ENCODE data around the gene CHST2.
"Not testable (repeated sequence)": the region's sequence is repeated elsewhere in the genome, so short reads cannot be mapped to it uniquely, and the experiment has no call there.

Gene CHST2

GRCh38 chr3:143135150-143135549 lies 15.6 kb downstream of the CHST2 start:
- no peak for DNase-seq

- DNase-seq: no peak
These were observed 18.0 kb downstream of the CHST2 start for GRCh38 chr3:143137435-143138036.

DNA sequence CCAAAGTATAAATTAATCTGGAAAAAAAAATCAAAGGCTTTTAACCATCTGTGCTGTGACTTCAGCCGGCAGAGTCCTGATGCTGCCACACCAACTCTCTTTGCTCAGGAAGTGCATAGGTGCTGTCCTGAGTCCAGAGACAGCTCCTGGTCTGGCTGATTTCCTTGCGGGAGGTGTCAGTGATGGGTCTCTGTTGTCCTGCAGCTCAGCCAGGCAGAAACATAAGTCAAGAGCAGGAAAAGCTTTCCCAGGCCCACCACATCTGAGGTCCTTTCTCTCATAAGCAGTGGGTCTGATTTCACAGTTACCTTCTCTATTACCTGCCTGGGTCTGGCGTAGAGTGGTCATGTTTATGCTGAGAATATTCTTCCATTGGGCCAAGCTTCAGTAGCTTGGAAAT lies 19.4 kb downstream of the CHST2 start:
- no peak for DNase-seq

DNA sequence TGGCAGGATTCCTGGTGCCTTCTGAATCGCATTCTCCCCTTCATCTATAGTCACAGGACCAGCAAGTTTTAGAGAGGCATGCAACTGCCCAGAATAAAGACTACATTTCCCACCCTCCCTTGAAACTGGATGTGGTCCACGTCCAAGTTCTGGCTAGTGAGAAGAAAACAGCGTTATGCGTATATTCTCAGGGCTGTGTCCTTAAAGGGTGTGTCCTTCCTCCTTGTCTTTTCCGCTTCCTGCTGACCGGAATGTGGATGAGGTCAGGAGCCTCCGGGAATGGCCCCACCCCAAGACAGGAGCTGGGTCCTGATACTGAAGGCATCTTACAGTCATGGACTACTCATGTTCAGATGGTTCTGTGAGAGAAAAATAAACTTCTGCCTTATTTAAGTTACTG lies 20.2 kb downstream of the CHST2 start:
- no peak for DNase-seq

- DNase-seq: no peak
These were observed 21.0 kb downstream of the CHST2 start for GRCh38 chr3:143140550-143140949.

- DNase-seq: no peak
These were observed 22.8 kb downstream of the CHST2 start for GRCh38 chr3:143142354-143142753.

- no peak for DNase-seq
These were observed 26.3 kb downstream of the CHST2 start for GRCh38 chr3:143145906-143146305.

- no peak for DNase-seq
These were observed 27.1 kb downstream of the CHST2 start for GRCh38 chr3:143146486-143147274.

DNA sequence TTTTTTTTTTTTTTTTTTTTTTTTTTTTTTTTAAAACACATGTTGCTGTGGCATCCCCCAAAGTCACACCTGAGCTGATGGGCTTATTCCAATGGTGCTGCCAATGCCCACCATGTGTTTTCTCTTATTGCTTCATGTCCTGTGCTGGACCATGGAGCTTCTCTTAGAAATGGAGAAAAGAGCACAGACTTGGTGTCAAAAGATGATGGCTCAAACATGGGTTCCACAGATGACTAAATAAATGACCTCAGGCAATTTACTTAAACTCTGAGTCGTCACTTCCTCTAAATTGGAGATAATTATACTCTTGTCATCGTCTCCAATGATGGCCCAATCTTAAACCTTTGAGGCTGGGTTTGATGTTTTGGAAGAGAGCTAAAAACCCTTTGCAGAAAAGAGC lies 28.1 kb downstream of the CHST2 start:
- no peak for DNase-seq

- no peak for DNase-seq
These were observed 30.5 kb downstream of the CHST2 start for GRCh38 chr3:143150071-143150470.

DNA sequence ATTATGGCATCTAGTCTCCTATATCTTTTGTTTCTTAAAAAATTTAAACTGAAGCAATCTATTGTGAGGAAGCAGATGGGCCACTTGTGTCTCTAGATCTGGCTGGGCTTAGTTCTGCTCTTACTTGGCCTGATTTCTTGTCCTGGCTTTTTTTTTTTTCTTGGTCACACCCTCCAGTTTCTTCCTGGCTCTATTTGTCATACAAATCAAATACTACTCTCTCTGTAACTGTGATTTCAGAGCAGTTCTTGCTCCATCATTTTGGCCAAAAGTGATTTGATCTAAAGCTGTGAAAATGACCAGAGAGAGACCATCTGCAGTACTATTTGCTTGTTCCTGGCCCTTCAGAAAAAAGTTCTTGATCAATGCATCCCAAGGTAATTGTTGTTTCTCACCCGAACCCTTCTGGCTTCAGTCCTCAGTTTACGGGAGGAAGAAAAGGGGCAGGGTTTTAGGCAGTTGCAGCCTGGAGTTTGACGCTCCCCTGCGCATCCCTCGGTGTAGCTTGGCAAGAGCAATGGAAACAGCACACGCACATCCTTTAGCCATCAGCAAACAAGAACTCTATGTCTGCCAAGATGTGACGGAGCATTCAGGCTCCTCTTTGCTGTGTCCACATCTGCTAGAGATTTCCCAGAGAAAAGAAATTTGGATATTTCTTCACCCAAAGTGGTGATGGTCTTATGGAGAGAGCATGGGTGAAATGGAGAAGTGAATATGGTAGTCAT lies 31.6 kb downstream of the CHST2 start:
- no peak for DNase-seq

DNA sequence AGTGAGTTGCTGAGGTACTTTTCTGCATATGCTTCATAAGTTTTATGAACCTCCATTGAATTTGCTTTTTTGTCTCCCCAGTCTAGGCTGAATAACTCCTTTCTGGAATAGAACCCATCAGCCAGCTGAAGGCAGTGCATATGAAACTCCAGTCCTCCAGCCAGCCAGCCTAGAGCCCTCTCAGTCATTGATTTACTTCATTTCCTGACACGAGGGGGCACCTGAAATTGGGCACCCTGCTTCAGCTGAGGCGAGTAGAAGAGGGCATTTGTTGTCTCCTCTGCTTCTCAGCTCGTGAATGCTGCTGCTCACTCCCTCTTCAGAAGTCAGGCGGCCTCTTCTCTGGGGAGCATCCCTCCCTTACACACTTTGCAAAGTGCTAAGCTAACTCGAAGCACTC lies 32.5 kb downstream of the CHST2 start:
- DNase-seq: no peak

DNA sequence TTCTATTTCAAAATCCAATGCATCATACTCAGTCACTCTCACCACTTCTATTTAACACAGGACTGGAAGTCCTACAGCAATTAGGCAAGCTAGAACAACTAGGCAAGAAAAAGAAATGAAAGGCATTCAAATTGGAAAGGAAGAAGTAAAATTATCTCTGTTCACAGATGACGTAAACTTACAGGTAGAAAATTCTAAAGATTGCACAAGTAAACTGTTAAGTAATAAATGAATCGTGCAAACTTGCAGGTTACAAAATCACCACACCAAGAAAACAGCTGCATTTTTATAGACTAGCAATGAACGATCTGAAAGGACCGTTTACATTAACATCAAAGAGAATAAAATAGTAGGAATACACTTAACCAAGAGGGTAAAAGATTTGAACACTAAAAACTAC lies 36.2 kb downstream of the CHST2 start:
- no peak for DNase-seq

DNA sequence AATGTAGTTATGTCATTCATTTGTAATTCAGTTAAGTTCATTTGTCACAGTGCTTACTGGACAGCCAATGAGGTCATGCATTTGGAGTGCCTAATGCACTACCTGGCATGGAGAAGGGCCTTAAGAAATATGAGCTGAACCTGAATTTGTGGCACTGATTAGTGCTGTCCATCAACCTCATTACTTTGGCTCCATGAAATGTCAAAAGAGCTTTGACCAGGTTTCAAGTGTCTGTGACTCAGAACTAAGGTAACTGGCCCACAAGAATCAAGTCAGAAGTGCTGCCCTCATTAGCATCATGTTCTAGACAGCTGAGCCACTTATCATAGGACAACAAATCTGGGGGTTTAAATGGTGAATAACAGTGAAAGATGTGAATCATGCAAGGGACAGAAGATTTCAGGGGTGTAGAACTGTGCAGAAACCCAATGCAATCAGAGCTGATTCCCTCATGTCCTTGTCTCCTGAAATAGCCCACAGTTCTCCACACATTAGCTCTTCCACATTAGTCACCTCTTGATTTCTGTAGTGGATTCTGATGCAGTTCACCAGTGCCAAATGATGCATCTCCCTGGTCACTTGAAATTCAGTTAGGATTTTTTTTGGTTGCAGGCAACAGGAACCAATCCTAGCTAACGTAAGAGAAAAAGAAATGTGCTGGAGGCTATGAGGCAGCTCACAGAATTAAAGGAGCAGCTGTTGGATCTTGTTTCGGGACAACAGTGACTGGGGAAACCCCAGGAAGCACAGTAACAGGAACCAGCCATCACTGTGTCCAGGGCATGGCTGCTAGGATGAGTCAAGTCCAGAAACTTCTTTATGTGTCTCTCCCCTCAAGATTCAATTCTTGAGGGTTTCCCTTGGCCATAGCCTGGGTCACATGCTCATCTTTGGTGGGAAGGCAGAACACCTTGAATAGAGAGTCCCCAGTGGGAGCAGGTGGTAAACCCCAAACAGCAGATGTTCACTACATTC lies 38.7 kb downstream of the CHST2 start:
- no peak for DNase-seq

DNA sequence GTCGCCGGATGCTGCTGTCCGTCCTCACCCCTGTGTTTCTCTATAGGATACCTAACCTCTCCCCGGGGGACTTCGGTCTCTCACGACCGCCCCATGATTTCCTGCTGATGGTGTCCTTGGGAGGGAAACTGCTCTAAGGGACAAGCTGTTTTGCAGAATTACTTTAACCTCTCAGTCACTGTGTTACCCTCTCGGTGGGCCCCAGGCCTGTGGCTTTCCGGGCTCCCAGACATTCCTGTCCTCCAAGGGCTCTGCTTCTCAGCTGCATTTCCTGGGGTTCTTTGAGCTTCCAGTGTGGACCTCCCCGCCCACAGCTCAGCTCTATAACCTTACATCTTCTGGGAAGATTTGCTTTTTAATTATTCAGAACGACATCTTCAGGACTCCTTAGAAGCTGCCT lies 40.9 kb downstream of the CHST2 start:
- no peak for DNase-seq

DNA sequence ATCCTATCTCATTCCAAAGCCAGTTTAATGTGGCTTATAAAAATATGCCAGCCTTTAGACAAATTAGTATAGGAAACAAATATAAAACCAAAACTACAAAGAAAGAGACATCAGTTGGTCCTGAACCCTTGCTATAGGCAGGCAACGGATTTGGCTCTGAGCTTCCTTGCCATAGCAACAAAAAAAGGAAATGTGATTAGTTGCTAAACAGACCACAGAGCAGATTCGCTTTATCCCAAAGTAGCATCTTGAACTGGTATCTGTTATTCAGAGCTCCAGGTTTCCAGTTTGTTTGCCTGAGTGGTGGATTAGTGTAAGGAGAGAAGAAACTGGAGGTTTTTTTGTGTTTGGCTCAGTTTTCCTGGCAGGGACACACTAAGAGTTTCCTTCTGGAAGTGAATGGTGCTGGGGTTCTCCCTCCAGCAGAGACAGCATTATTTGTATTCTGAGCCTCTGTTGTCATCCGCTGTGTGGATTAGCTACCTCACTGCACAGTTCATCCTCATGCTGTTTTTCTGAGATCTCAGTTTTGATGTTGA lies 44.1 kb downstream of the CHST2 start:
- DNase-seq: no peak

GRCh38 chr3:143165211-143165610 lies 45.6 kb downstream of the CHST2 start:
- DNase-seq: no peak

DNA sequence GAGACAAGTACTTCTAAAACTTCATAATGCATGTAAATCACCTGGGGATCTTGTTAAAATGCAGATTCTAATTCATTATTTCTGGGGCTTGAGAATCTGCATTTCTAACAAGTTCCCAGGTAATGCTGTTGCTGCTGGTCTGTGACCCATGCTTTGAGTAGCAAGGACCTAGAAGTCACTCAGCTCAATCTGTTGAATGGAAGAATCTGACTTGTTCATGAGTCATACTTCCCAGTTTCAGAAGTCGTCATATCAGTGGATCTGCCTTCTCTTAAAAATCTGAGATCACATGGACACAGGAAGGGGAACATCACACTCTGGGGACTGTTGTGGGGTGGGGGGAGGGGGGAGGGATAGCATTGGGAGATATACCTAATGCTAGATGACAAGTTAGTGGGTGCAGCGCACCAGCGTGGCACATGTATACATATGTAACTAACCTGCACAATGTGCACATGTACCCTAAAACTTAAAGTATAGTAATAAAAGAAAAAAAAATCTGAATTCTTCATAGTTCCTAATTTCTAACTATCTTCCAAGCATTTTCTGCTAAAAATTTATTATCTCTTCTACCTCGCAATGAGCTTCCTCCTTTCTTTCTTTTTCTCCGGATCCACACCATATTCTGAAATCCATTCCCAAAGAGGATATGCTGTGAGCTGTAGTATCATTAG lies 46.2 kb downstream of the CHST2 start:
- DNase-seq: not testable (repeated sequence)

DNA sequence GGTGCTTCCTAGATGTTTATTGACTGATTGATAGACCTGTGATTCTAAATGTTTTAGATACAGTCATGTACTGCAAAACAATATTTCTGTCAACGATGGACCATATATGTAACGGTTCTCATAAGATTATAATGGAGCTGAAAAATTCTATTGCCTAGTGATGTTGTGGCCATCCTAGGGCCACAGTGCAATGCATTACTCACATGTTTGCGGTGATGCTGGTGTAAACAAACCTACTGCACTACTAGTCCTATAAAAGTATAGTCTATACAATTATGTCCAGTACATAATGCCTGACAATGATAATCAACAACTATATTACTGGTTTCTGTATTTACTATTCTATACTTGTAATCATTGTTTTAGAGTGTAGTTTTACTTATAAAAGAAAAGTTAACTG lies 46.8 kb downstream of the CHST2 start:
- DNase-seq: no peak

- no peak for DNase-seq
These were observed 48.6 kb downstream of the CHST2 start for GRCh38 chr3:143167969-143168854.

- no peak for DNase-seq
These were observed 49.3 kb downstream of the CHST2 start for GRCh38 chr3:143168855-143169192.
